ENCODE data around the gene SLC26A1.

The SLC26A1 gene

GRCh38 chr4:1013225-1014073 lies 20.2 kb upstream of the SLC26A1 start:
- TF ChIP-seq CTCF (IDR thresholded peaks at IDR 0.05; ENCODE audit: insufficient read depth, missing control alignments): no peak
- FAIRE-seq: no peak
- DNase-seq (ENCODE audit: insufficient read length, low spot score): no peak

GRCh38 chr4:1012034-1012739 lies 19.0 kb upstream of the SLC26A1 start:
- DNase-seq (ENCODE audit: insufficient read length, low spot score): peak; percentile 48
- FAIRE-seq: no peak
- no peak for TF ChIP-seq CTCF (IDR thresholded peaks at IDR 0.05; ENCODE audit: insufficient read depth, missing control alignments)

GRCh38 chr4:1011666-1012033 lies 18.4 kb upstream of the SLC26A1 start:
- no peak for TF ChIP-seq CTCF (IDR thresholded peaks at IDR 0.05; ENCODE audit: insufficient read depth, missing control alignments)
- no peak for DNase-seq (ENCODE audit: insufficient read length, low spot score)
- FAIRE-seq: no peak

GRCh38 chr4:1011022-1011665 lies 17.9 kb upstream of the SLC26A1 start, which contains the start of gene FGFRL1:
Gene FGFRL1, plus strand, starts transcription at chr4:1011626. Its CDS starts 860 bp downstream, at chr4:1012486.
- no peak for TF ChIP-seq CTCF (IDR thresholded peaks at IDR 0.05; ENCODE audit: insufficient read depth, missing control alignments)
- FAIRE-seq (no peak), DNase-seq (ENCODE audit: insufficient read length, low spot score) (peak; percentile 76)

- DNase-seq (ENCODE audit: insufficient read length, low spot score): peak; percentile 17
- TF ChIP-seq CTCF (IDR thresholded peaks at IDR 0.05; ENCODE audit: insufficient read depth, missing control alignments): no peak
- FAIRE-seq: no peak
Measured at GRCh38 chr4:1010395-1011021, 17.3 kb upstream of the SLC26A1 start.

- FAIRE-seq (no peak), DNase-seq (ENCODE audit: insufficient read length, low spot score) (peak; percentile 47)
- no peak for TF ChIP-seq CTCF (IDR thresholded peaks at IDR 0.05; ENCODE audit: insufficient read depth, missing control alignments)
Measured at GRCh38 chr4:1009542-1010394, 16.6 kb upstream of the SLC26A1 start.
